GM12891 (cell line): ENCODE data around the gene UGT2A3.

Experiments used
- POLR2A ChIP-seq: IDR thresholded peaks from 2 replicates; pipeline ENCODE4 v1.6.1; 2011; ENCODE audit warnings: low read depth, low read length, control low read depth
- POLR2AphosphoS5 ChIP-seq: IDR thresholded peaks from 2 replicates; pipeline ENCODE4 v1.6.1; 2011; ENCODE audit warnings: low read depth, low read length, control low read depth
- POU2F2 ChIP-seq: IDR thresholded peaks from 2 replicates; pipeline ENCODE4 v1.6.1; 2011; ENCODE audit warnings: low read depth, mild to moderate bottlenecking, control low read depth, low read length, moderate library complexity
- SPI1 ChIP-seq: IDR thresholded peaks from 2 replicates; pipeline ENCODE4 v1.6.1; 2011; ENCODE audit warnings: low read depth, low read length, control low read depth
- TAF1 ChIP-seq: IDR thresholded peaks from 2 replicates; pipeline ENCODE4 v1.6.1; 2011; ENCODE audit warnings: low read depth, low read length, control low read depth

DNA sequence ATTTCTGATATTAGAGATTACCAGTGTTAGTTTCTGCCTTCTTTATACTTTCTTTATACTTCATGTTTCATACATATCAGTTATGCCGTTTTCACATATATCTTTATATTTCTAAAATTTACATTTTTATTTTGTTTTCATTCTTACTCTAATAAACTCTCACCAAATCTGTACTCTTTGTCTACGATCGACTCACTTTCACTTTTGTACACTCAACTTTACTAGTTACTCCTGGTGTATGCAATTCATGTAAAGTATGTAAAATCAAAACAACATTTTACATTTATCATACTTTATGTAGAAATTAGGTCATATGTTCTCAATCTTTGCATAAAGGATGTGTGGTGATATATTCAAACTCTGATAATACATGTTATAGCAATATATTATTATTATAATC is 59.9 kb downstream of the UGT2A3 start:
- TF ChIP-seq POLR2A (no peak), POLR2AphosphoS5 (no peak), SPI1 (no peak), TAF1 (no peak), POU2F2 (no peak)
